MM.1S (cell line): ENCODE data around the gene SCGN.

Experiments used
- DNase-seq: peaks from one replicate; pipeline ENCODE4 v3.0.0-alpha.2; 2015
- H2AFZ ChIP-seq: fragments of 300-600 bp; sonication (generic); 2 replicates; pipeline ENCODE4 v1.6.0; 2016; ENCODE audit warnings: antibody characterized with exemption, low read length
- H3F3A ChIP-seq: fragments of 300-600 bp; sonication (generic); 2 replicates; pipeline ENCODE4 v1.6.1; 2016; ENCODE audit warnings: mild to moderate bottlenecking, antibody characterized with exemption, low read length, moderate library complexity, mixed read lengths; ENCODE audit not compliant: insufficient read depth
- H3K27ac ChIP-seq: fragments of 300-600 bp; sonication (generic); 2 replicates; pipeline ENCODE4 v1.5.1; 2016; ENCODE audit warnings: mild to moderate bottlenecking, low read length
- H3K27me3 ChIP-seq: fragments of 300-600 bp; sonication (generic); replicated peaks from 2 replicates; pipeline ENCODE4 v1.6.0; 2016; ENCODE audit warnings: low read length; ENCODE audit not compliant: insufficient read depth
- H3K36me3 ChIP-seq: fragments of 300-600 bp; sonication (generic); replicated peaks from 2 replicates; pipeline ENCODE4 v1.6.1; 2016; ENCODE audit warnings: mild to moderate bottlenecking, low read length, mixed read lengths; ENCODE audit not compliant: insufficient read depth
- H3K4me1 ChIP-seq: fragments of 300-600 bp; sonication (generic); 2 replicates; pipeline ENCODE4 v1.6.1; 2016; ENCODE audit warnings: low read length, mixed read lengths
- H3K4me2 ChIP-seq: fragments of 300-600 bp; sonication (generic); 2 replicates; pipeline ENCODE4 v1.6.0; 2016; ENCODE audit warnings: low read depth, low read length
- H3K4me3 ChIP-seq: fragments of 300-600 bp; sonication (generic); 2 replicates; pipeline ENCODE4 v1.5.1; 2016; ENCODE audit warnings: low read length, mixed read lengths
- H3K79me2 ChIP-seq: fragments of 300-600 bp; sonication (generic); 2 replicates; pipeline ENCODE4 v1.6.1; 2016; ENCODE audit warnings: mixed run types, low read length, mixed read lengths
- H3K9ac ChIP-seq: fragments of 300-600 bp; sonication (generic); 2 replicates; pipeline ENCODE4 v1.6.1; 2016; ENCODE audit warnings: low read length, mixed read lengths
- H3K9me2 ChIP-seq: fragments of 300-600 bp; sonication (generic); replicated peaks from 2 replicates; pipeline ENCODE4 v1.6.1; 2016; ENCODE audit warnings: mild to moderate bottlenecking, low read length, mixed read lengths; ENCODE audit not compliant: insufficient read depth
- H3K9me3 ChIP-seq: fragments of 300-600 bp; sonication (generic); replicated peaks from 2 replicates; pipeline ENCODE4 v1.6.1; 2016; ENCODE audit warnings: mild to moderate bottlenecking, low read length, mixed read lengths; ENCODE audit not compliant: insufficient read depth
- H4K20me1 ChIP-seq: fragments of 300-600 bp; sonication (generic); 2 replicates; pipeline ENCODE4 v1.6.1; 2016; ENCODE audit warnings: mild to moderate bottlenecking, low read length, moderate library complexity, mixed read lengths; ENCODE audit not compliant: insufficient read depth
- EZH2 ChIP-seq: fragments of 300-600 bp; sonication (generic); optimal IDR thresholded peaks from 2 replicates; pipeline ENCODE3; 2017; ENCODE audit warnings: low read depth, mild to moderate bottlenecking, antibody characterized with exemption, low read length, mixed read lengths
- EZH2phosphoT487 ChIP-seq: fragments of 300-600 bp; sonication (generic); IDR thresholded peaks from 2 replicates; pipeline ENCODE4 v1.6.1; 2018; ENCODE audit warnings: antibody characterized with exemption, low read length
- TF ChIP-seq, protein P1 (sequence below): fragments of 300-600 bp; sonication (generic); IDR thresholded peaks from 2 replicates; pipeline ENCODE4 v1.5.1; 2016; ENCODE audit warnings: antibody characterized with exemption, low read length, mixed read lengths

The SCGN gene

DNA sequence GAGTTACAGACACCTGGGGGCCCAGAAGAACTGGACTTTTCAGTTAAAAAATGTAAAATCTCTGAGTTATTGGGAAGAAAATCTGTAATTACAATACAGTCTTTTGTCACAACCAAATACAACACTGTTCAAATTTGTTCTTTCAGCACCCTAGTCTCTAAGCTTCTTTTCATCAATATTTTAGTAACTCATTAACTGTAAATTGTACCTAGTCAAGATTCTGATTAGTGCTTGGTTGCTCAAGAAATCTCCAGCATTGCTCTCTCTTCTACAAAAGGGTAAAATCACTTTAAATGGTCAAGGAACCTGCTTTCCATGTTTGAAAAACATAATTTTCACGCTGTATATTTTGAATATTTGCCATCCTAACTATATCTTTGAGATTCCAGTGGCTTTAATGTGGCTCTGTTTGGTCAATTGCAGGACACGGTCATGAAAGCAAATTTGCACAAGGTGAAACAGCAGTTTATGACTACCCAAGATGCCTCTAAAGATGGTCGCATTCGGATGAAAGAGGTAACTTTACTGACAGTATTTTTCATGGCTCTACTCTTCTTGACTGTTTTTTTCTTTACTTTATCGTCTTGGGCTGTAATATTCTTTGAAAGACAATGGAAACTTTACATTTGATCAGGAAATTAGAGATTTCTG, 9.2 kb downstream of the SCGN start:
- Histone ChIP-seq H2AFZ (no peak overlapping the region), H3K4me3 (no peak overlapping the region), H3K9me3 (no peaks in the 10 kb centered on the region), H3K79me2 (no peaks in the 10 kb centered on the region), H3K4me2 (no peak overlapping the region), H3K9ac (no peak overlapping the region), H3K9me2 (no peaks in the 10 kb centered on the region), H3K27me3 (no peaks in the 10 kb centered on the region), H3K36me3 (no peaks in the 10 kb centered on the region), H4K20me1 (no peaks in the 10 kb centered on the region), H3F3A (no peaks in the 10 kb centered on the region), H3K27ac (no peak overlapping the region), H3K4me1 (no peaks in the 10 kb centered on the region)
- DNase-seq: no peak
- TF ChIP-seq, protein P1, sequence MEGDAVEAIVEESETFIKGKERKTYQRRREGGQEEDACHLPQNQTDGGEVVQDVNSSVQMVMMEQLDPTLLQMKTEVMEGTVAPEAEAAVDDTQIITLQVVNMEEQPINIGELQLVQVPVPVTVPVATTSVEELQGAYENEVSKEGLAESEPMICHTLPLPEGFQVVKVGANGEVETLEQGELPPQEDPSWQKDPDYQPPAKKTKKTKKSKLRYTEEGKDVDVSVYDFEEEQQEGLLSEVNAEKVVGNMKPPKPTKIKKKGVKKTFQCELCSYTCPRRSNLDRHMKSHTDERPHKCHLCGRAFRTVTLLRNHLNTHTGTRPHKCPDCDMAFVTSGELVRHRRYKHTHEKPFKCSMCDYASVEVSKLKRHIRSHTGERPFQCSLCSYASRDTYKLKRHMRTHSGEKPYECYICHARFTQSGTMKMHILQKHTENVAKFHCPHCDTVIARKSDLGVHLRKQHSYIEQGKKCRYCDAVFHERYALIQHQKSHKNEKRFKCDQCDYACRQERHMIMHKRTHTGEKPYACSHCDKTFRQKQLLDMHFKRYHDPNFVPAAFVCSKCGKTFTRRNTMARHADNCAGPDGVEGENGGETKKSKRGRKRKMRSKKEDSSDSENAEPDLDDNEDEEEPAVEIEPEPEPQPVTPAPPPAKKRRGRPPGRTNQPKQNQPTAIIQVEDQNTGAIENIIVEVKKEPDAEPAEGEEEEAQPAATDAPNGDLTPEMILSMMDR: no peak
- no peak for TF ChIP-seq EZH2
- no peak for TF ChIP-seq EZH2phosphoT487

DNA sequence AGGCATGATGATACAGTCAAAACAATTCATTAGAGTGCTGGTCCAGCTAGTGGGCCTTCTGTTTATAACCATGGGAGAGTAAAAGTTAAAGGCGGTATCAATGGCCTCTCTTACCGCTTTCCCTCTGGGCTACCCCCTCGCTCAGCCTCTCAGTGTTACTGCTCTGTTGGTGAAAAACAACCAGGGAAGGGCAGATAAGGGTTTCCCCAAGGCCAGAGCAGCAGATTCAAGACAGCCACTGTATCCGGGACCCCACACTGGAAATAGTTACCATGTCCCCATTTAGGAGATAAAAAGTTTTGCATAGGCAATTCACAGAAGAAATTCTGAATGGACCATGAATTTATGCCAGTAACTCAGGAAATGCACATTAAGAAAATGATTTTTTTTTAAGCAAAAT, 13.4 kb downstream of the SCGN start:
- H3K27ac ChIP-seq: no peak overlapping the region
- H3K9me2 ChIP-seq: no peaks in the 10 kb centered on the region
- no peaks in the 10 kb centered on the region for H3K4me1 ChIP-seq
- H3K4me3 ChIP-seq: no peak overlapping the region
- no peak overlapping the region for H2AFZ ChIP-seq
- H3F3A ChIP-seq: no peaks in the 10 kb centered on the region
- TF ChIP-seq EZH2 (no peak), EZH2phosphoT487 (no peak)
- TF ChIP-seq, protein P1: no peak
- no peaks in the 10 kb centered on the region for H3K9me3 ChIP-seq
- H3K9ac ChIP-seq: no peak overlapping the region
- H3K79me2 ChIP-seq: no peaks in the 10 kb centered on the region
- H3K4me2 ChIP-seq: no peak overlapping the region
- H3K27me3 ChIP-seq: no peaks in the 10 kb centered on the region
- no peaks in the 10 kb centered on the region for H3K36me3 ChIP-seq
- H4K20me1 ChIP-seq: no peaks in the 10 kb centered on the region
- no peak for DNase-seq

DNA sequence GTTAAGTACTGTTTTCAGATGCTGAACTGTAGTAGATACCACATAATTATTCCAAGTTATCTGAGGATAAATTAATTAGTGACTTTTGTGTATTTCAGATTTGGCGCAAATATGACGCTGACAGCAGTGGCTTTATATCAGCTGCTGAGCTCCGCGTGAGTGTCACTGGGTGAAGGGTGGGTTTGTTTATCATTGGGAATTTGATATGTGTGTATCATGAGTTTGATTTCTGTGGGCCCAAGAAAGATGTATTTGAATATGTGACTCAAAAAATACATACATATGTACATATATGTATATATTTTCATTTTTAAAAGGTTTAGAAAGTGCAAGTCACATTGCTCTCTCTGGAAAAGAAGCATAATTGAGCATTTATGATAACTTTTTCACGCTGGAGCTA, 17.4 kb downstream of the SCGN start:
- H3K4me2 ChIP-seq: no peak overlapping the region
- no peaks in the 10 kb centered on the region for H3K27me3 ChIP-seq
- TF ChIP-seq EZH2: no peak
- no peak for TF ChIP-seq EZH2phosphoT487
- TF ChIP-seq, protein P1: no peak
- H3K9me3 ChIP-seq: no peaks in the 10 kb centered on the region
- H3K27ac ChIP-seq: no peak overlapping the region
- H3K4me1 ChIP-seq: no peaks in the 10 kb centered on the region
- H3K4me3 ChIP-seq: no peak overlapping the region
- no peak for DNase-seq
- H2AFZ ChIP-seq: no peak overlapping the region
- H3K36me3 ChIP-seq: no peaks in the 10 kb centered on the region
- H3F3A ChIP-seq: no peaks in the 10 kb centered on the region
- H3K9ac ChIP-seq: no peak overlapping the region
- H3K9me2 ChIP-seq: no peaks in the 10 kb centered on the region
- H4K20me1 ChIP-seq: no peaks in the 10 kb centered on the region
- no peaks in the 10 kb centered on the region for H3K79me2 ChIP-seq
